Suprapubic skin (tissue), 4 donors: Measurements from ENCODE around the gene KRTAP20-4. TPM values are rescaled to one million over a fixed set of nuclear protein-coding genes. Genes with fewer than 3 reads are reported as not detected.

Experiments used
- DNase-seq, 2 donors: peaks; one replicate each; pipeline ENCODE4 v3.0.0-alpha.2; 2019; ENCODE audit warnings: low spot score in 2 of 2
- H3K27ac ChIP-seq: fragments of 200-600 bp; sonication (generic); one replicate; pipeline ENCODE4 v1.5.1; 2019
- H3K27me3 ChIP-seq: fragments of 200-600 bp; sonication (generic); one replicate; pipeline ENCODE4 v1.5.1; 2019
- H3K36me3 ChIP-seq: fragments of 200-600 bp; sonication (generic); one replicate; pipeline ENCODE4 v1.5.1; 2019
- H3K4me1 ChIP-seq: fragments of 200-600 bp; sonication (generic); one replicate; pipeline ENCODE4 v1.5.1; 2019
- H3K4me3 ChIP-seq: fragments of 200-600 bp; sonication (generic); one replicate; pipeline ENCODE4 v1.5.1; 2019; ENCODE audit warnings: mild to moderate bottlenecking
- H3K9me3 ChIP-seq: fragments of 200-600 bp; sonication (generic); one replicate; pipeline ENCODE4 v1.5.1; 2019
- CTCF ChIP-seq, 2 donors: fragments of 200-600 bp in 1 of 2; fragments of 450-650 bp in 1 of 2; sonication (generic) in 1 of 2; IDR thresholded peaks; one replicate each; pipeline ENCODE4 v1.5.1; 2016 to 2019; ENCODE audit warnings: antibody characterized with exemption in 2 of 2, mild to moderate bottlenecking in 1 of 2, moderate library complexity in 1 of 2
- EP300 ChIP-seq: sonication (generic); formaldehyde crosslinking; IDR thresholded peaks from one replicate; pipeline ENCODE4 v1.6.1; 2017; ENCODE audit warnings: antibody characterized with exemption
- POLR2A ChIP-seq, 2 donors: fragments of 450-650 bp; IDR thresholded peaks; one replicate each; pipeline ENCODE4 v1.6.1; 2017; ENCODE audit warnings: antibody characterized with exemption in 2 of 2, mild to moderate bottlenecking in 2 of 2, moderate library complexity in 2 of 2
- POLR2AphosphoS5 ChIP-seq, 3 donors: sonication (generic); formaldehyde crosslinking; IDR thresholded peaks; one replicate each; pipeline ENCODE4 v1.6.1; 2017; ENCODE audit warnings: antibody characterized with exemption in 3 of 3
- WGBS: methylation state at CpG from one replicate; pipeline ENCODE4 v1.1.5; 2018; 5-methylcytosine and 5-hydroxymethylcytosine counted together
- total RNA-seq, 4 donors: library from RNA; depleted of rRNA; stranded (reverse); fragments of >200 nt; gene quantifications; one replicate each; pipeline ENCODE4 v1.1.0, GENCODE V29; 2016

The KRTAP20-4 gene
- total RNA-seq, 4 donors from 2014 or later = not detected

DNA sequence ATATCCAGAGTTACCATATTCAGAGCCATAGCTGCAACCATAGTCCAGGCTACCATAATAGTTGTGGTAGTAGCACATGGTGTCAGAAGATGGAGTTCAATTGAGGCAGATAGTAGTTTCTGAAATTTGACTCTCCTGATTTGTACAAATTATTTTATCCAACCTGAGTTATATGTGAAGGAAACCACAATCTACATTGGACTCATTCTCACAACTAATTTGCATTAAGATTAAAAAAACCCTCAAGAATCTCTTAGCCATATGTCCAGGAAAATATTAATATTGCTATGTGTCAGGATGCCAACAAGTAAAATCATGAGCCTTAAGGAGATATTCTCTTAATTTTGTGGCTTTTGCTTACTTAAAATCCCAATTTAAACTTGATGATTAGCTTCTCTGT is 30.1 kb upstream of the KRTAP20-4 start, which contains the start of gene KRTAP22-2:
TSS of gene KRTAP22-2 (minus strand) at position 101 of the 400 bp plus-strand sequence.
- no peak within 1 kb of the TSS for H3K27ac ChIP-seq
- no peaks in the 10 kb centered on the region for H3K9me3 ChIP-seq
- H3K36me3 ChIP-seq = no peaks in the 10 kb centered on the region
- TF ChIP-seq EP300 (no peak), CTCF (IDR thresholded peaks at IDR 0.05) (no peak), POLR2AphosphoS5 (IDR thresholded peaks at IDR 0.05) (no peak), POLR2A (IDR thresholded peaks at IDR 0.05) (no peak)
- no peak within 1 kb of the TSS for H3K4me3 ChIP-seq
- no peaks in the 10 kb centered on the region for H3K4me1 ChIP-seq
- H3K27me3 ChIP-seq = no peaks in the 10 kb centered on the region
- DNase-seq = no peak

GRCh38 chr21:30592140-30592539 is 28.3 kb upstream of the KRTAP20-4 start, which contains the start of gene KRTAP6-3:
TSS of gene KRTAP6-3 (plus strand) at chr21:30592440. CDS start at chr21:30592446, 6 bp downstream.
- WGBS = 91% methylated on average over 4 of the region's 4 CpGs
- no peak for TF ChIP-seq CTCF (IDR thresholded peaks at IDR 0.05)
- TF ChIP-seq POLR2A (IDR thresholded peaks at IDR 0.05) = no peak
- TF ChIP-seq POLR2AphosphoS5 (IDR thresholded peaks at IDR 0.05) = no peak
- no peak for TF ChIP-seq EP300
- no peak within 1 kb of the TSS for H3K27ac ChIP-seq
- no peaks in the 10 kb centered on the region for H3K36me3 ChIP-seq
- no peaks in the 10 kb centered on the region for H3K9me3 ChIP-seq
- no peaks in the 10 kb centered on the region for H3K4me1 ChIP-seq
- H3K4me3 ChIP-seq = no peak within 1 kb of the TSS
- DNase-seq = no peak
- H3K27me3 ChIP-seq = no peaks in the 10 kb centered on the region

DNA sequence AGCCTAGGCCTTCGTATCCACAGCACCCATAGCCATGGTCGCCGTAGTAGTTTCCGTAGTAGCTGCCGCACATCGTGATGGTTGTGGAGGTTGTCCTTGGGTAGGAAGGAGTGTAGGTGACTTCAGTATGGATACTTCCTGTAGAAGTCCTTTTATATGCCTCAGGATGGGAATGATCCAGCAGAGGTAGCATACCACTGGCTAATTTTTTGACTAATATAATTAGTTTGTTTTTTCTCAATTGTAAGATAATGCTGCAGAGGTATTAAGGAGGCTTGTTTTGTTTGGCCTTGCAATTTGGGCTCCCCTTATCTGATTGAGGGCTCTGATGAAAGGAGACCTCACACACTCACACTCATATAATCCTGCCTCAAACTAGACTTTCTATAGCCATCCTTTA is 21.6 kb upstream of the KRTAP20-4 start, which contains the start of gene KRTAP6-2:
TSS of gene KRTAP6-2 (minus strand) at position 101 of the 400 bp plus-strand sequence. CDS start at position 73, 28 bp downstream.
- Histone ChIP-seq H3K36me3 (no peaks in the 10 kb centered on the region), H3K9me3 (no peaks in the 10 kb centered on the region), H3K4me3 (no peak within 1 kb of the TSS), H3K27me3 (no peaks in the 10 kb centered on the region), H3K4me1 (no peaks in the 10 kb centered on the region), H3K27ac (no peak within 1 kb of the TSS)
- 92% methylated on average over 6 of the region's 6 CpGs for WGBS
- no peak for DNase-seq
- TF ChIP-seq POLR2AphosphoS5 (IDR thresholded peaks at IDR 0.05) = no peak
- no peak for TF ChIP-seq POLR2A (IDR thresholded peaks at IDR 0.05)
- TF ChIP-seq CTCF (IDR thresholded peaks at IDR 0.05) = no peak
- no peak for TF ChIP-seq EP300

DNA sequence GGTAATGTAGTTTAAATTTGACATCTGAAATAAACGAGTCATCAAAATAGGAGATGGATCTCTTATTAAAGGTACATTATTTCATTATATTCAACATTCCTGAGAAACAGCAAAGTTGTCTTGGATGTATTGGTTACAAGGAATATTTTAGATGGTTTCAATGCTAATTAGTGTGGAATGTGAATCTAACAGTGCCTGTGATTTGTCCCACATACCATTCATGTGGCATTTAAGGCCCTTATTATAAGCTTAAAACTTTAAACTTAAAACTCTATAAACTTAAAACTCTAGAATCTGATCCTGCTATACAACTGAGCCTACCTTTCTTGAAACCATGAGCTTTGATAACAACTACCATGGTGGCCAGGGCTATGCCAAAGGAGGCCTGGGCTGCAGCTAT is 19.6 kb upstream of the KRTAP20-4 start, which contains the start of gene KRTAP22-1:
TSS of gene KRTAP22-1 (plus strand) at position 301 of the 400 bp plus-strand sequence.
- H3K9me3 ChIP-seq = no peaks in the 10 kb centered on the region
- no peak within 1 kb of the TSS for H3K27ac ChIP-seq
- H3K27me3 ChIP-seq = no peaks in the 10 kb centered on the region
- H3K4me3 ChIP-seq = no peak within 1 kb of the TSS
- no peaks in the 10 kb centered on the region for H3K4me1 ChIP-seq
- DNase-seq = no peak
- no peaks in the 10 kb centered on the region for H3K36me3 ChIP-seq
- TF ChIP-seq CTCF (IDR thresholded peaks at IDR 0.05) = no peak
- TF ChIP-seq POLR2A (IDR thresholded peaks at IDR 0.05) = no peak
- TF ChIP-seq EP300 = no peak
- TF ChIP-seq POLR2AphosphoS5 (IDR thresholded peaks at IDR 0.05) = no peak
- 90% methylated on average over 1 of the region's 1 CpG for WGBS

DNA sequence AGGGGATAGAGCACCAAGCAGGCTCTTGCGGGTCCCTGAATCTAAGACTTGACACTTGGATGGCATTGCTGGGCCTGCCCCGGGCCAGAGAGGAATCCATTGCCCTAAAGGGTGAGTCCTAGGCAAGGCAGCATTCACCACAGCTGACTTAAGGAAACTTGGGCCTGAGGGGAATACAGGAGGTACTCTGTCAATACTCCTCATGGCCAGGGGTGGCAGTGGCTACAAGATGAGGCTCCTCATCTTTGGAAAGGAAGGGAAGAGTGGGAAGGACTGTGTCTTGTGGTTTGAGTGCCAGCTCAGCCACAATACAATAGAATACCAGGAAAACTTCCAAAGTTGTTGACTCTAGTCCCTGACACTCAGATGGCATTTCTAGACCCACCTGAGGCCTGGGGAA is 14.5 kb upstream of the KRTAP20-4 start:
- Histone ChIP-seq H3K36me3 (no peaks in the 10 kb centered on the region), H3K9me3 (no peaks in the 10 kb centered on the region), H3K4me1 (no peaks in the 10 kb centered on the region), H3K27me3 (no peaks in the 10 kb centered on the region), H3K4me3 (no peak overlapping the region), H3K27ac (no peak overlapping the region)
- TF ChIP-seq POLR2A (IDR thresholded peaks at IDR 0.05) = no peak
- no peak for DNase-seq
- WGBS = 100% methylated on average over 2 of the region's 2 CpGs

GRCh38 chr21:30612132-30612531 is 8.3 kb upstream of the KRTAP20-4 start:
- no peak for DNase-seq
- TF ChIP-seq CTCF (IDR thresholded peaks at IDR 0.05) = no peak
- no peak for TF ChIP-seq POLR2AphosphoS5 (IDR thresholded peaks at IDR 0.05)
- TF ChIP-seq EP300 = no peak
- TF ChIP-seq POLR2A (IDR thresholded peaks at IDR 0.05) = no peak
- H3K36me3 ChIP-seq = no peaks in the 10 kb centered on the region
- H3K27me3 ChIP-seq = no peaks in the 10 kb centered on the region
- no peak overlapping the region for H3K4me3 ChIP-seq
- 82% methylated on average over 2 of the region's 2 CpGs for WGBS
- no peaks in the 10 kb centered on the region for H3K4me1 ChIP-seq
- H3K27ac ChIP-seq = no peak overlapping the region
- no peaks in the 10 kb centered on the region for H3K9me3 ChIP-seq
